Measurements from ENCODE around the gene PDZRN3.

- TF ChIP-seq POLR2AphosphoS5 (IDR thresholded peaks at IDR 0.05; ENCODE audit: low read depth) (no peak), SPI1 (IDR thresholded peaks at IDR 0.05; ENCODE audit: borderline replicate concordance, low read depth) (no peak), GABPA (IDR thresholded peaks at IDR 0.05; ENCODE audit: low read depth) (no peak)
- TF ChIP-seq, protein P1, sequence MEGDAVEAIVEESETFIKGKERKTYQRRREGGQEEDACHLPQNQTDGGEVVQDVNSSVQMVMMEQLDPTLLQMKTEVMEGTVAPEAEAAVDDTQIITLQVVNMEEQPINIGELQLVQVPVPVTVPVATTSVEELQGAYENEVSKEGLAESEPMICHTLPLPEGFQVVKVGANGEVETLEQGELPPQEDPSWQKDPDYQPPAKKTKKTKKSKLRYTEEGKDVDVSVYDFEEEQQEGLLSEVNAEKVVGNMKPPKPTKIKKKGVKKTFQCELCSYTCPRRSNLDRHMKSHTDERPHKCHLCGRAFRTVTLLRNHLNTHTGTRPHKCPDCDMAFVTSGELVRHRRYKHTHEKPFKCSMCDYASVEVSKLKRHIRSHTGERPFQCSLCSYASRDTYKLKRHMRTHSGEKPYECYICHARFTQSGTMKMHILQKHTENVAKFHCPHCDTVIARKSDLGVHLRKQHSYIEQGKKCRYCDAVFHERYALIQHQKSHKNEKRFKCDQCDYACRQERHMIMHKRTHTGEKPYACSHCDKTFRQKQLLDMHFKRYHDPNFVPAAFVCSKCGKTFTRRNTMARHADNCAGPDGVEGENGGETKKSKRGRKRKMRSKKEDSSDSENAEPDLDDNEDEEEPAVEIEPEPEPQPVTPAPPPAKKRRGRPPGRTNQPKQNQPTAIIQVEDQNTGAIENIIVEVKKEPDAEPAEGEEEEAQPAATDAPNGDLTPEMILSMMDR (IDR thresholded peaks at IDR 0.05; ENCODE audit: insufficient read depth, low read length): no peak
- TF ChIP-seq, protein P2, sequence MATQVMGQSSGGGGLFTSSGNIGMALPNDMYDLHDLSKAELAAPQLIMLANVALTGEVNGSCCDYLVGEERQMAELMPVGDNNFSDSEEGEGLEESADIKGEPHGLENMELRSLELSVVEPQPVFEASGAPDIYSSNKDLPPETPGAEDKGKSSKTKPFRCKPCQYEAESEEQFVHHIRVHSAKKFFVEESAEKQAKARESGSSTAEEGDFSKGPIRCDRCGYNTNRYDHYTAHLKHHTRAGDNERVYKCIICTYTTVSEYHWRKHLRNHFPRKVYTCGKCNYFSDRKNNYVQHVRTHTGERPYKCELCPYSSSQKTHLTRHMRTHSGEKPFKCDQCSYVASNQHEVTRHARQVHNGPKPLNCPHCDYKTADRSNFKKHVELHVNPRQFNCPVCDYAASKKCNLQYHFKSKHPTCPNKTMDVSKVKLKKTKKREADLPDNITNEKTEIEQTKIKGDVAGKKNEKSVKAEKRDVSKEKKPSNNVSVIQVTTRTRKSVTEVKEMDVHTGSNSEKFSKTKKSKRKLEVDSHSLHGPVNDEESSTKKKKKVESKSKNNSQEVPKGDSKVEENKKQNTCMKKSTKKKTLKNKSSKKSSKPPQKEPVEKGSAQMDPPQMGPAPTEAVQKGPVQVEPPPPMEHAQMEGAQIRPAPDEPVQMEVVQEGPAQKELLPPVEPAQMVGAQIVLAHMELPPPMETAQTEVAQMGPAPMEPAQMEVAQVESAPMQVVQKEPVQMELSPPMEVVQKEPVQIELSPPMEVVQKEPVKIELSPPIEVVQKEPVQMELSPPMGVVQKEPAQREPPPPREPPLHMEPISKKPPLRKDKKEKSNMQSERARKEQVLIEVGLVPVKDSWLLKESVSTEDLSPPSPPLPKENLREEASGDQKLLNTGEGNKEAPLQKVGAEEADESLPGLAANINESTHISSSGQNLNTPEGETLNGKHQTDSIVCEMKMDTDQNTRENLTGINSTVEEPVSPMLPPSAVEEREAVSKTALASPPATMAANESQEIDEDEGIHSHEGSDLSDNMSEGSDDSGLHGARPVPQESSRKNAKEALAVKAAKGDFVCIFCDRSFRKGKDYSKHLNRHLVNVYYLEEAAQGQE (IDR thresholded peaks at IDR 0.05; ENCODE audit: insufficient replicate concordance, low read depth): no peak
Observed at GRCh38 chr3:73379465-73379864, 245.3 kb downstream of the PDZRN3 start.
